Measurements from ENCODE around the gene RC3H1.

Gene RC3H1

DNA sequence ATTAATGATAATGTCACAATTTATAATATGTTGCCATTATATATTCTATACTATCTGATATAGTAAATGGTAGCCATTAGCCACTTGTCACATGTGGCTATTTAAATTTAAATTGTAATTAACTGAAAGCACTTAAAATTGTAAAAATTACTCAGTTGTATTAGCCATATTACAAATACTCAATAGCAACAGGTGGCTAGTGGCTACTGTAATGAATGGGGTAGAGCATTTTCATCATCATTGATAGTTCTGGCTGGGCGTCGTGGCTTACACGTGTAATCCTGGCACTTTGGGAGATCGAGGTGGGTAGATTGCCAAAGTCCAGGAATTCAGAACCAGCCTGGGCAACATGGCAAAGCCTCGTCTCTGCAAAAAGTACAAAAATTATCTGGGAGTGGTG is 137.5 kb downstream of the RC3H1 start:
- no peak for FAIRE-seq
